VCaP (cell line): ENCODE measurements around the gene SMURF1.

Experiments used
- H3K27ac ChIP-seq: fragments of 450-650 bp; 2 replicates; pipeline ENCODE4 v1.5.1; 2017
- CTCF ChIP-seq: fragments of 450-650 bp; conservative IDR thresholded peaks from 2 replicates; pipeline ENCODE4 v1.5.1; 2017; ENCODE audit warnings: mild to moderate bottlenecking, moderate library complexity

The SMURF1 gene

DNA sequence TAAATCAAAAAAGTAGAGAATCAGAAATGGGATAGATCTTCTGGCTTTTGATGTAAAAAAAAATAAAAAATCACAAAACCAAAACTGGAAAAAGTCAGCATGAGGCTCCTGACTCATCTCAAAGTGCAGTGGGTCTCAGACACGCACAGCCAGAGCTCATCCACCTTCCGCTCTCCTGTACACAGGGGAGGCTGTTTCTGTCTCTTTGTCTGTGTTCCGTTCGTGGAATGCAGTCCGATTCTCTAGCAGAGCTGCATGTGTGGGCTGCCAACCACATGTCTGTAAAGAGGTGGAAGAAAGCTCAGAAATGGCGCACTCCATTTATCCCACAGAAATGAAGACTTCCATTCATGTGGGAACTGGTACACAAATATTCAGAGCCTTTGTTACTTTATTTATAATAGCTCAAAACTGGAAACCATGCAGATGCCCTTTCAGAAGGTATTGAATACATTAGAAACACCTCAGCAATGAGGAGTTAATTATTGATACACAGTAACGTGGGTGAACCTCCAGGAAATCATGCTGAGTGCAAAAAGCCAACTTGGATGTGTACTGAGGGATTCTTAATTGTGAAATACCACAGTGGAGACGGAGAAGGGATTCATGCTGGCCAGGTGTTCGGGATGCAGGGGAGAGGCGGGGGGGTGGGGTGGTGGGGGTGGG lies 142.3 kb downstream of the SMURF1 start:
- H3K27ac ChIP-seq = no peak overlapping the region
- TF ChIP-seq CTCF = no peak

DNA sequence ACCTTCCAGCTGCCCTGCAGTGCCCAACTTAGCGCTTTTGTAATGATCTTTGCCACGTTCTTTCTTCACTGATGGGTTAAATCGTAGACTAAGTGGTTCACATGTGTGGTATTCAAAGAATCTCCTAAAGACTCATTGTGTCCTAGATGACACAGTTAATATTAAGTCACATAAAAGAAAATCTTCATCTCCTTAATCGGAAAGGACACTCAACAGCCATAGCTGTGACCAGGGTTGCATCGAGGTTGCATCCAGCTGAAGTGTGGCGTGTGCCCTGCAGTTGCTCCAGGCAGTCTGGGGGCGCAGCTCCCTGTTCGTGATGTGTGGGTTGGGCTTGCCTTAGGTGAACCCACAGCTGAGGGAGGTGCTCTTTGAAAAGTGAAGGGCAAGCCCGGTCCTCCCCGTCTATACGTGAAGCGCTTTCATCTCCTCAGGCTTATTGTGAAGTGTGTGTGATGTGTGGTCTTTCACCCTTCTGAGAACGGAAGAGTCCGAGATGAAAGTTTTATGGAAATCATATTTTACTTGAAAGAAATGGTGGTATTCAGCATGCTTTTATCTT lies 142.9 kb downstream of the SMURF1 start:
- TF ChIP-seq CTCF = no peak
- H3K27ac ChIP-seq = no peak overlapping the region

DNA sequence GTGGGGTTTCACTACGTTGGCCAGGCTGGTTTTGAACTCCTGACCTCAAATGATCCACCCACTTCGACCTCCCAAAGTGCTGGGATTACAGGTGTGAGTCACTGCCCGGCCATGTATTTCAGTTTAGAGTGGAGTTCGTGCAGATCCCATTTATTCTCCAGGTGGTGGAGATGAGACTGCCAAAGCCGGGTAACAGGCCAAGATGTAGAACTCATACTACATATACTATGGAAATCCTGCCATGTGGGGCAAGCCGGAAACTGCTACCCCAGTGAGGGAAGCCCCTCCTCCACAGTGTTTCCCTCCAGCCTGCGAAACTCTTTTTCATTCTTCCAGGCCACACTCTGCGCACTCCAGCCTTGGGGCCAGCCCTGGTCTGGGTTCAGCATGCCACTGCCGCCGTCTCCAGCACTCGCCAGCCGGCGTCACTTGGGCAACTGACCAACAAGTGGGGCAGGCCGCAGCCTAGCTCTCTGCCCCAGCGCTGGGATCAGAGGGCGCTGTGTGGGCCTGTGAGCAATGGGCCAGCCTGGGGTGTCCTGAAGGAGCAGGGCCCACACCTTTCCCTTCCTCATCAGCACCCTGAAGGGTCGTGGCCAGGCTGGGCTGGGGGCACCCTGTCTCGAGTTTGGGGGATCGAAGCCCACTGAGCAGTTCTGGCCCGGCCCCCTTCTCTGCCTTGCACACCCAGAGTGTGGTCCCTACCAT lies 143.6 kb downstream of the SMURF1 start:
- no peak for TF ChIP-seq CTCF
- no peak overlapping the region for H3K27ac ChIP-seq

DNA sequence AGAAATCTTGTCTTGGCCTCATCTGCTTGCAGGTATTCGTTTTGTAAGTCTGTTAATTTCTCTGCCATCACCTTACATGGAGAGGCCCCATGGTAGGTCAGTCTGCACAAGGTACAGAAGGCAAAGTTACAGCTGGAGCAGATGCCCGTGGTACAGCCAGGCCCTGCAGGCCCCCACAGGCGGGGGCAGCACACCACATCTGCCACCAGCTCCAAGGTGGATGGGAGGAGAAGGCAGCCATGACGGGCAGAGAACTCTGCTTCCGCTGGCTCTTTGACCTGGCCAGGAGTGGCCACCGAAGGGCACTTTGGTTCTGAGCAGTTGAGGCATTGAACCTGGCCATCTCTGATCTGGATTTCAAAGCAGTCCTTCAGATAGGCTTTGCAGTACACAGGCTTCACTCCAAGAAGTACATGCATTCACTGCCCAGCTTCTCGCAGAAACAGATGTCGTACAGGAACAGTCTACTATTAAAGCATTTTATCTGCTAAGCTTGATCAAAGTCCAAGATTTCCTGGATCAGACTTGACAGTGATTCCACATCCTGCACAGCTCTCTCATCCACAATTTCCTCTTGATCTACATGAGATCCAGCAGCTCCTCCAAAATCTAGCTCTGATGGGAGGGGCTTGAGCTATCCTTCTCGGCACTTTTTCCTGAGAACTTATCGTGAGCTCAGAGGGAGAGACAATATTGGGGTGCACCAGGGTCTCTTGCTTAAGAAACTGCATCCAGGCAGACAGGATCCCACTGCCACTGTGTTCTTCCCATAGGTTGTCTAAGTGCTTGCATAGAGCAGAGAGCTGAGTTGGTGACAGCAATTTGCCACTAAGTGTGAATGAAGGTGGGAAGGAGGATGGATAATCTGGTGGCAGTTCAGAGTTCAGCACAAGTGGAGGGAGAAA lies 144.8 kb downstream of the SMURF1 start:
- no peak overlapping the region for H3K27ac ChIP-seq
- no peak for TF ChIP-seq CTCF

GRCh38 chr7:98997846-98998245 lies 146.1 kb downstream of the SMURF1 start:
- no peak for TF ChIP-seq CTCF
- no peak overlapping the region for H3K27ac ChIP-seq

DNA sequence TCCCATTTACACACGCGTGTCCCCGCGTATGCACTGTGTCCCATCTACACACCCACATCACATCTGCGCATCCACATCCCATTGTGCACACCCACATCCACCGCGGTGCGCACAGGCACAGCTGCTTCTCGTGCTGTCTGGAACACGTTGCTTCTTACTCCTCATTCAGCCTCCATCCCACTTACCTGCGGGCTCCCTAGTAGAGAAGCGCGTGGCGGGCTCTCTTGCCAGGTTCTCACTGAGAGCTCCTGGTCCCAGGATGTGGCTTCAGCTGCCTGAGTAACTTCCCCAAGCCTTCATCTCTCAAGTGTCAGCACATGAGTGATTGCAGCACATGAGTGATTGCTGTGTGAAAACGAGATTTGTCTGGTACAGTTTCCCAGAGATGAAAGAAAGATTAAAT lies 147.8 kb downstream of the SMURF1 start:
- no peak for TF ChIP-seq CTCF
- no peak overlapping the region for H3K27ac ChIP-seq
